HFFc6 (cell line): ENCODE measurements around the gene YDJC. TPM values are rescaled to one million over a fixed set of nuclear protein-coding genes. Genes with fewer than 3 reads are reported as not detected.
"Not testable (repeated sequence)": the region's sequence is repeated elsewhere in the genome, so short reads cannot be mapped to it uniquely, and the experiment has no call there.

Source experiments
- DNase-seq: peaks from one replicate; pipeline ENCODE4 v3.0.0-alpha.2; 2018
- H3K27ac Mint-ChIP-seq: 2 replicates; pipeline ENCODE4 v1.8.0; 2020; ENCODE audit warnings: mild to moderate bottlenecking, mixed read lengths
- H3K27me3 Mint-ChIP-seq: 2 replicates; pipeline ENCODE4 v1.8.0; 2021; ENCODE audit warnings: mild to moderate bottlenecking, moderate library complexity, mixed read lengths; ENCODE audit not compliant: insufficient read depth
- H3K36me3 Mint-ChIP-seq: 2 replicates; pipeline ENCODE4 v1.8.0; 2021; ENCODE audit warnings: low read depth, mixed read lengths
- H3K4me1 Mint-ChIP-seq: 2 replicates; pipeline ENCODE4 v1.8.0; 2020; ENCODE audit warnings: low read depth, mixed read lengths
- H3K4me3 Mint-ChIP-seq: 2 replicates; pipeline ENCODE4 v1.8.0; 2020; ENCODE audit warnings: mild to moderate bottlenecking, moderate library complexity, mixed read lengths
- H3K9me3 Mint-ChIP-seq: 2 replicates; pipeline ENCODE4 v1.8.0; 2020; ENCODE audit warnings: mild to moderate bottlenecking, mixed read lengths
- long read RNA-seq: library from polyadenylated mRNA; unstranded; transcript quantifications from one replicate; pipeline ENCODE4 v2.0.0, GENCODE V29; 2019
- total RNA-seq, 6 experiments: library from RNA; stranded (reverse); fragmentation: NEBNext Ultra II Directional; extraction: Animal tissue kit (Norgen Biotek cat#: 25700); gene quantifications; 2 replicates in 1 of 6; 3 replicates in 5 of 6; pipeline ENCODE4 v1.2.3, GENCODE V29; 2021
- TF ChIP-seq, protein P1 (sequence below): fragments of 200-600 bp; sonication (generic); IDR thresholded peaks from 2 replicates; pipeline ENCODE4 v1.5.0; 2021; ENCODE audit warnings: antibody characterized with exemption, mild to moderate bottlenecking

YDJC gene, protein sequence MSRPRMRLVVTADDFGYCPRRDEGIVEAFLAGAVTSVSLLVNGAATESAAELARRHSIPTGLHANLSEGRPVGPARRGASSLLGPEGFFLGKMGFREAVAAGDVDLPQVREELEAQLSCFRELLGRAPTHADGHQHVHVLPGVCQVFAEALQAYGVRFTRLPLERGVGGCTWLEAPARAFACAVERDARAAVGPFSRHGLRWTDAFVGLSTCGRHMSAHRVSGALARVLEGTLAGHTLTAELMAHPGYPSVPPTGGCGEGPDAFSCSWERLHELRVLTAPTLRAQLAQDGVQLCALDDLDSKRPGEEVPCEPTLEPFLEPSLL
- 10 to 100 TPM; 18.6 to 29.5 (median 20.0) TPM for total RNA-seq
- long read RNA-seq, transcript YDJC-203 (5 exons, 1,410 nt) = major isoform, 19 of 65 reads
- long read RNA-seq, transcript YDJC-201 (5 exons, 1,351 nt) = major isoform, 19 of 65 reads
- long read RNA-seq, partial matches to known transcripts = 10 of 65 reads
- long read RNA-seq, other reads (novel, unspliced or antisense) = 16 of 65 reads

DNA sequence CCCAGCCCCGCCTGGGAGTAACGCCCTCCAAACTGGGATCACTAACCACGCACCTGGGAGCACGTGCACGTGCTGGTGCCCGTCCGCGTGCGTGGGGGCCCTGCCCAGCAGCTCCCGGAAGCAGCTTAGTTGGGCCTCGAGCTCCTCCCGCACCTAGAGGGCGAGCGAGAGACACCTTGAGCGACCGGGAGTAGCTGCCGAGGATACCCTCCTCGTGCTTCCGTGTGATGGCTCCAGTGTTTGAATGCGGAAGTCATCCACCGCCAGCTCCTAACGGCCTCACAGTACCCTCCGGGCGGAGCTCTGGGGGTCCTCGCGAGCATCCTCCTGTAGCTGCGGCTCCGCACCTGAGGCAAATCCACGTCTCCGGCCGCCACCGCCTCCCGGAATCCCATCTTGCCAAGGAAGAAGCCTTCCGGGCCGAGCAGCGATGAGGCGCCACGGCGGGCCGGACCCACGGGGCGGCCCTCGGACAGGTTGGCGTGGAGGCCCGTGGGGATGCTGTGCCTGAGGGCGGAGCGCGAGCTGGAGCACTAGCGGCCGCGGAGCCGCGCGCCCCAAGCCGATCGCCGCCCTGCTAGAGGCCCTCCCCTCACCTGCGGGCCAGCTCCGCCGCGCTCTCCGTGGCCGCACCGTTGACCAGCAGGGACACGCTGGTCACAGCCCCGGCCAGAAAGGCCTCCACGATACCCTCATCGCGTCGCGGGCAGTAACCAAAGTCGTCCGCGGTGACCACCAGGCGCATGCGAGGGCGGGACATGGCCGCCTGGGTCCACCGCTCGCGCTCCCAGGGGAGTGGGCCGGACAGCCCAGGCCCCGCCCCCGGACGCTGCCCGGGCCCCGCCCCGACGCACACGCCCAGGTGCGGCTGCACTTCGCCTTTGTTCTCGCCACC, at the start of gene YDJC:
Gene YDJC, minus strand, starts transcription at position 768 of the 895 bp plus-strand sequence. Its CDS starts 8 bp downstream, at position 760.
- H3K27ac Mint-ChIP-seq = peak within 1 kb of the TSS; percentile 81
- TF ChIP-seq, protein P1, sequence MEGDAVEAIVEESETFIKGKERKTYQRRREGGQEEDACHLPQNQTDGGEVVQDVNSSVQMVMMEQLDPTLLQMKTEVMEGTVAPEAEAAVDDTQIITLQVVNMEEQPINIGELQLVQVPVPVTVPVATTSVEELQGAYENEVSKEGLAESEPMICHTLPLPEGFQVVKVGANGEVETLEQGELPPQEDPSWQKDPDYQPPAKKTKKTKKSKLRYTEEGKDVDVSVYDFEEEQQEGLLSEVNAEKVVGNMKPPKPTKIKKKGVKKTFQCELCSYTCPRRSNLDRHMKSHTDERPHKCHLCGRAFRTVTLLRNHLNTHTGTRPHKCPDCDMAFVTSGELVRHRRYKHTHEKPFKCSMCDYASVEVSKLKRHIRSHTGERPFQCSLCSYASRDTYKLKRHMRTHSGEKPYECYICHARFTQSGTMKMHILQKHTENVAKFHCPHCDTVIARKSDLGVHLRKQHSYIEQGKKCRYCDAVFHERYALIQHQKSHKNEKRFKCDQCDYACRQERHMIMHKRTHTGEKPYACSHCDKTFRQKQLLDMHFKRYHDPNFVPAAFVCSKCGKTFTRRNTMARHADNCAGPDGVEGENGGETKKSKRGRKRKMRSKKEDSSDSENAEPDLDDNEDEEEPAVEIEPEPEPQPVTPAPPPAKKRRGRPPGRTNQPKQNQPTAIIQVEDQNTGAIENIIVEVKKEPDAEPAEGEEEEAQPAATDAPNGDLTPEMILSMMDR = peak; percentile 94; the same call in 1 of the 2 replicates

DNA sequence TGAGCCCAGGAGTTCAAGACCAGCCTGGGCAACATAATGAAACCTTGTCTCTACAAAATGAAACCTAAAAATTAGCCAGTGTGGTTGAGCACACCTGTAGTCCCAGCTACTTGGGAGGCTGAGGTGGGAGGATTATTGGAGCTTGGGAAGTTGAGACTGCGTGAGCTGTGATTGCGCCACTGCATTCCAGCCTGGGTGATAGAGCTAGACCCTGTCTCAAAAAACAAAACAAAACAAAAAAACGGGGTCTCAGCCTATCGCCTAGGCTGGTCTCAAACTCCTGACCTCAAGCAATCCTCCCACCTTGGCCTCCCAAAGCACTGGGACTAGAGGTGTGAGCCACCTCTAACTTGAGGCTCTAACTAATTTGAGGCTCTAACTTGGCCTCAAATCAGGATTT, 49.6 kb upstream of the YDJC start:
- no peak overlapping the region for H3K27ac Mint-ChIP-seq
- no peak for DNase-seq
- H3K27me3 Mint-ChIP-seq = peaks cover 4% of the 10 kb centered on the region
- TF ChIP-seq, protein P1 = no peak
- H3K4me1 Mint-ChIP-seq = no peaks in the 10 kb centered on the region
- no peaks in the 10 kb centered on the region for H3K9me3 Mint-ChIP-seq
- peaks cover 14% of the 10 kb centered on the region for H3K36me3 Mint-ChIP-seq
- H3K4me3 Mint-ChIP-seq = no peak overlapping the region

More for the DNA sequence above, at the start of gene YDJC:
- Mint-ChIP-seq H3K9me3 (no peaks in the 10 kb centered on the region; the same call in 1 of the 2 replicates), H3K36me3 (peaks cover 8% of the 10 kb centered on the region), H3K4me1 (peaks cover 17% of the 10 kb centered on the region), H3K27me3 (peaks cover 12% of the 10 kb centered on the region), H3K4me3 (peak within 1 kb of the TSS; percentile 90)
- peak; percentile 86 for DNase-seq

DNA sequence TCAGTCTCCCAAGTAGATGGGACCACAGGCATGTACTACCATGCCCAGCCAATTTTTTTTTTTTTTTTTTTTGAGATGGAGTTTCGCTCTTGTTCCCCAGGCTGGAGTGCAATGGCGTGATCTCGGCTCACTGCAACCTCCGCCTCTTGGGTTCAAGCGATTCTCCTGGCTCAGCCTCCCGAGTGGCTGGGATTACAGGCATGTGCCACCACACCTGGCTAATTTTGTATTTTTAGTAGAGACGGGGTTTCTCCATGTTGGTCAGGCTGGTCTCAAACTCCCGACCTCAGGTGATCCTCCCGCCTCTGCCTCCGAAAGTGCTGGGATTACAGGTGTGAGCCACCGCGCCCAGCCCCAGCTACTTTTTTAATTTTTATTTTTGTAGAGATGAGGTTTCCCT, 49.0 kb upstream of the YDJC start:
- not testable (repeated sequence) for H3K27me3 Mint-ChIP-seq, H3K4me1 Mint-ChIP-seq, H3K9me3 Mint-ChIP-seq, DNase-seq, H3K27ac Mint-ChIP-seq, H3K4me3 Mint-ChIP-seq
- H3K36me3 Mint-ChIP-seq = peaks cover 14% of the 10 kb centered on the region

DNA sequence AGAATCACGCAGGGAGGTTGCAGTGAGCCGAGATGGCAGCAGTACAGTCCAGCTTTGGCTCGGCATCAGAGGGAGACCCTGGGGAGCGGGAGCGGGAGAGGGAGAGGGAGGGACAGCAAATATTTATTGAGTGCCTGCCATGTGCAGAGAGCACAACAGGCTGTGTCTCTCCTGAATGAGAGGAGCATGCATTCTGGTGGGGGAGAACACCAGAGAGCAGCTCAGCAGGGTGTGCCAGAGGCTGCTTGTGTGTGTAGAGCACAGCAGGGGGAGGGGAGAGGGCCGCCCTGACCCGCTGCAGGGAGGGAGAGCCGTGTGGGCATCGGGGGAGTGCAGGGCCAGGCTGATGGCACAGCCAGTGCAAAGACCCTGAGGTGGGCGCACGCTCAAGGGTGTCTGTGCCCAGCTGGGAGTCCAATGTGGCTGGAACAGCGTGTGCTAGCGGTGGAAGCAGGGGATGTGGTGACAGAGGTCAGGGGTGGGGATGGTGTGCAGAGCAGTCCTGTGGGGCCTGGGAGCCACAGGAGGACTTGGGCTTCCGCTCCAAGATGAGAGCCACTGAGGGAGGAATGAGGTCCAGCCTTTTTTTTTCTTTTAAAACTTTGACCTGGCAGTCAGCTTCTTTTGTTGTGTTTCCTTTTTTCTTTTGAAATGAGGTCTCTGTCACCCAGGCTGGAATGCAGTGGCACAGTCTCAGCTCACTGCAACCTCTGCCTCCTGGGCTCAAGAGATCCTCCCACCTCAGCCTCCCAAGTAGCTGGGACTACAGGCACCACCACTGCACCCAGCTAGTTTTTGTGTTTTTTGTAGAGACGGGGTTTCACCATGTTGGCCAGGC, 48.0 kb upstream of the YDJC start:
- H3K4me1 Mint-ChIP-seq = no peaks in the 10 kb centered on the region
- no peak for DNase-seq
- peaks cover 4% of the 10 kb centered on the region for H3K27me3 Mint-ChIP-seq
- H3K36me3 Mint-ChIP-seq = peaks cover 14% of the 10 kb centered on the region
- H3K27ac Mint-ChIP-seq = no peak overlapping the region
- no peaks in the 10 kb centered on the region for H3K9me3 Mint-ChIP-seq
- TF ChIP-seq, protein P1 = no peak
- no peak overlapping the region for H3K4me3 Mint-ChIP-seq

DNA sequence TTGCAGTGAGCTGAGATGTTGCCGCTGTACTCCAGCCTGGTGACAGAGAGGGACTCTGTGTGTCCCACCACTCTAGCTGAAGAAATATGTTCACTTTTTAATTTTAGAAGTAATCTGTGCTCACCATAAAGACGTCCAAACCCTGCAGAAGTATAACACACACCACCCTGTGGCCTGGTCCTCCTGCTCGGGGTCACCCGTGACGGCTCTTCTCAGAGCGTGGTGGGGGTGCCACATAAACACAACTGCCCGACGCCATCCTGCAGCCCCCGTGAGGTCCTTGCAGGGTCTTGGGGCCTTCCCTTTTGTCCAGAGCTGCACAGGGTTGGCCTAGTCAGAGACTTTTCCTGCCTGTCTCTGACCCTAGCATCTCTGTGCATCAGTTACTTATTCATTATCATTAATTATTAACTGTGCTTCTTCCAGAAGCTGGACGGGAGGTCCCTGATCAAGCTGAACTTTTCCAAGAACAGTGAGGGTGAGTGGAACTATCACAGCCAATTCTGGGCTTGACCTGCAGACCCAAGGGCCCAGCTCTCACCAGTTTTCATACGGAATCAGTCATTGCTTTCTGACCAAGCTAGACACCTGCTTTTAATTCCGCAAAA, 44.9 kb upstream of the YDJC start:
- Mint-ChIP-seq H3K36me3 (peaks cover 14% of the 10 kb centered on the region), H3K27me3 (peaks cover 3% of the 10 kb centered on the region), H3K4me3 (no peak overlapping the region), H3K9me3 (no peaks in the 10 kb centered on the region), H3K4me1 (no peaks in the 10 kb centered on the region), H3K27ac (no peak overlapping the region)
- no peak for DNase-seq
- TF ChIP-seq, protein P1 = no peak
